ENCODE measurements around the gene ALDH1A3. TPM values are rescaled to one million over a fixed set of nuclear protein-coding genes. Genes with fewer than 3 reads are reported as not detected.

The ALDH1A3 gene
- total RNA-seq, 2 donors from 2014 or later = 240 to 347 TPM

- Histone ChIP-seq H3K36me3 (no peaks in the 10 kb centered on the region), H3K4me1 (replicated peaks) (no peaks in the 10 kb centered on the region), H3K4me3 (no peak overlapping the region), H3K27me3 (replicated peaks; ENCODE audit: insufficient read depth) (no peaks in the 10 kb centered on the region), H3K9me3 (no peaks in the 10 kb centered on the region), H3K27ac (no peak overlapping the region)
- no peak for DNase-seq (ENCODE audit: low spot score)
- TF ChIP-seq POLR2AphosphoS5 (IDR thresholded peaks at IDR 0.05) = no peak
- no peak for TF ChIP-seq CTCF (IDR thresholded peaks at IDR 0.05)
- TF ChIP-seq POLR2A (IDR thresholded peaks at IDR 0.05) = no peak
- WGBS = 76% methylated on average over 4 of the region's 4 CpGs
- intact Hi-C loops (cut with DNase I) = no loop called here
These were observed 27.0 kb upstream of the ALDH1A3 start for GRCh38 chr15:100852630-100853029.

- Histone ChIP-seq H3K9me3 (no peaks in the 10 kb centered on the region), H3K36me3 (no peaks in the 10 kb centered on the region), H3K4me1 (replicated peaks) (no peaks in the 10 kb centered on the region), H3K27me3 (replicated peaks; ENCODE audit: insufficient read depth) (no peaks in the 10 kb centered on the region), H3K4me3 (no peak overlapping the region), H3K27ac (no peak overlapping the region)
- intact Hi-C loops (cut with DNase I) = no loop called here
- 85% methylated on average over 15 of the region's 15 CpGs for WGBS
- TF ChIP-seq CTCF (IDR thresholded peaks at IDR 0.05) (no peak), POLR2A (IDR thresholded peaks at IDR 0.05) (no peak), POLR2AphosphoS5 (IDR thresholded peaks at IDR 0.05) (no peak)
- no peak for DNase-seq (ENCODE audit: low spot score)
These were observed 25.8 kb upstream of the ALDH1A3 start for GRCh38 chr15:100853676-100854440.

- TF ChIP-seq CTCF (IDR thresholded peaks at IDR 0.05) = no peak
- TF ChIP-seq POLR2AphosphoS5 (IDR thresholded peaks at IDR 0.05) = no peak
- TF ChIP-seq POLR2A (IDR thresholded peaks at IDR 0.05) = no peak
- H3K27ac ChIP-seq = no peak overlapping the region
- intact Hi-C loops (cut with DNase I) = no loop called here
- H3K4me3 ChIP-seq = no peak overlapping the region
- no peaks in the 10 kb centered on the region for H3K9me3 ChIP-seq
- H3K36me3 ChIP-seq = no peaks in the 10 kb centered on the region
- WGBS = 36% methylated on average over 5 of the region's 5 CpGs
- DNase-seq (ENCODE audit: low spot score) = no peak
- no peaks in the 10 kb centered on the region for H3K4me1 ChIP-seq (replicated peaks)
- no peaks in the 10 kb centered on the region for H3K27me3 ChIP-seq (replicated peaks; ENCODE audit: insufficient read depth)
These were observed 22.8 kb upstream of the ALDH1A3 start for GRCh38 chr15:100856867-100857266.

- Histone ChIP-seq H3K27me3 (replicated peaks; ENCODE audit: insufficient read depth) (no peaks in the 10 kb centered on the region), H3K4me1 (replicated peaks) (no peaks in the 10 kb centered on the region), H3K4me3 (no peak overlapping the region), H3K27ac (no peak overlapping the region), H3K9me3 (no peaks in the 10 kb centered on the region), H3K36me3 (no peaks in the 10 kb centered on the region)
- WGBS = 91% methylated on average over 2 of the region's 2 CpGs
- no peak for DNase-seq (ENCODE audit: low spot score)
- intact Hi-C loops (cut with DNase I) = no loop called here
- TF ChIP-seq CTCF (IDR thresholded peaks at IDR 0.05) (no peak), POLR2AphosphoS5 (IDR thresholded peaks at IDR 0.05) (no peak), POLR2A (IDR thresholded peaks at IDR 0.05) (no peak)
These were observed 21.3 kb upstream of the ALDH1A3 start for GRCh38 chr15:100858294-100858693.

Data from prostate gland (tissue), 2 donors.